NCI-H1436 treated with DMSO at 0.1 percent for 48 hours (cell line): Measurements from ENCODE around the gene SCIN.
"Not testable (repeated sequence)": the region's sequence is repeated elsewhere in the genome, so short reads cannot be mapped to it uniquely, and the experiment has no call there.

ENCODE experiments used
- DNase-seq: peaks from one replicate; lab custom pipeline; 2025; lab: John Stamatoyannopoulos, UW

SCIN gene

DNA sequence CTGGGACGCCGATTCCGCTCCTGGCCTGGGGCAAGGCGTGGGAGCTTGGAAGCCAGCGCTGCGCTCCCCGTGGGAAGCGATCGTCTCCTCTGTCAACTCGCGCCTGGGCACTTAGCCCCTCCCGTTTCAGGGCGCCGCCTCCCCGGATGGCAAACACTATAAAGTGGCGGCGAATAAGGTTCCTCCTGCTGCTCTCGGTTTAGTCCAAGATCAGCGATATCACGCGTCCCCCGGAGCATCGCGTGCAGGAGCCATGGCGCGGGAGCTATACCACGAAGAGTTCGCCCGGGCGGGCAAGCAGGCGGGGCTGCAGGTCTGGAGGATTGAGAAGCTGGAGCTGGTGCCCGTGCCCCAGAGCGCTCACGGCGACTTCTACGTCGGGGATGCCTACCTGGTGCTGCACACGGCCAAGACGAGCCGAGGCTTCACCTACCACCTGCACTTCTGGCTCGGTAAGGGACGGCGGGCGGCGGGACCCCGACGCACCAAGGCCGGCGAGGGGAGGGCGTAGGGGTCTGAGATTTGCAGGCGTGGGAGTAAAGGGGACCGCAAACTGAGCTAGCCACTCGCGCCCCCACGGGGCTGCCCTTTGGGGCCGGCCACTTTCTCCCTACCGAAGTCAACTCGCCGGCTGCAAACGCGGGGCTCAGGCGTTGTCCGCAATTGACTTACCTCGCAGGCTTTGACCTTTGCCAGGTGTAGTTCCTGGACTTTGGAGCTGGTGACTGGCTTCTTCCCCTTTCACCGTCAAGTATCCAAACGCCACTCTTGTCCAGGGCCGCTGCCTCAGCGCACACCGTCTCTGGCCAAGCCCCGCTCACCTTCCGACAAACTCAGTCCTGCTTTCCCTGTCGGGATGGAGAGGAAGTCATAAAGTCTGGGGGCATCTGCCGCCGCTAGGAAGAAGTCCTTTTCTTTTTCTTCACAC, at the start of gene SCIN:
Gene SCIN (plus strand): TSS at position 187 of the 928 bp plus-strand sequence. CDS start 67 bp downstream, at position 254.
- no peak for DNase-seq

DNA sequence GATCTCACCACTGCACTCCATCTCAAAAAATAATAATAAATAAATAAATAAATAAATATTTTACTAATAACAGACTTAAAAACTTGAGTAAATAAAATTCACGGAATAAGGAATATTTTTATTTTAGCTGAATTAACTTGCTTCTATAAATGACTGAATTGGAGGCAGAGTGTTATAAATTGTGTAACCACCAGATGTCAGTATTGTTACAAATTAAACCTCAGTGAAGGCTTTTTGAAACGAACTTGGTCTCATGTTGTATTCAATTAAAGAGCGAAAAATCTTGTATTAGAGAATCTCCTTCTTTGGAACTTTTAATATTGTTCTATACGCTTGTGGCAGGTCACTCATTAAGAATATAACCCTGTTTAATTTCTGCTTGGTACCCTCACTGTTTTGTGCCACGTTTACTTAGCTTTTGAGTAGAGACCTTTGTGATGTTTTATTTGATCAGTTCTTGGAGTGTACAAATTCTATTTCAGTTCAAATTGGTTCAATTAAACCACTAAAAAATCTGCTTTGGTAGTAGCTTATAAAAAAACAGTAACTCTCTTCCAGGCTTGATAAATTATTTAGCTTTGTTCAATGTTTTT, 45.6 kb upstream of the SCIN start:
- peak; percentile 30 for DNase-seq

DNA sequence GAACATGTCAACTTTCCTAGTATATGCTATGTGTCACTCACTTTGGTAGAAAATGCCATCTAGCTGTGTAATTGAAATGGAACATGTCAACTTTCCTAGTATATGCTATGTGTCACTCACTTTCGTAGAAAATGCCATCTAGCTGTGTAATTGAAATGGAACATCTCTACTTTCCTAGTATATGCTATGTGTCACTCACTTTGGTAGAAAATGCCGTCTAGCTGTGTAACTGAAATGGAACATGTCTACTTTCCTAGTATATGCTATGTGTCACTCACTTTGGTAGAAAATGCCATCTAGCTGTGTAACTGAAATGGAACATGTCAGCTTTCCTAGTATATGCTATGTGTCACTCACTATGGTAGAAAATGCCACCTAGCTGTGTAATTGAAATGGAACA, 43.8 kb upstream of the SCIN start:
- not testable (repeated sequence) for DNase-seq

DNA sequence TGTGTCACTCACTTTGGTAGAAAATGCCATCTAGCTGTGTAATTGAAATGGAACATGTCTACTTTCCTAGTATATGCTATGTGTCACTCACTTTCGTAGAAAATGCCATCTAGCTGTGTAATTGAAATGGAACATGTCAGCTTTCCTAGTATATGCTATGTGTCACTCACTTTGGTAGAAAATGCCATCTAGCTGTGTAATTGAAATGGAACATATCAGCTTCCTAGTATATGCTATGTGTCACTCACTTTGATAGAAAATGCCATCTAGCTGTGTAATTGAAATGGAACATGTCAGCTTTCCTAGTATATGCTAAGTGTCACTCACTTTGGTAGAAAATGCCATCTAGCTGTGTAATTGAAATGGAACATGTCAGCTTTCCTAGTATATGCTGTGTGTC, 42.9 kb upstream of the SCIN start:
- not testable (repeated sequence) for DNase-seq

DNA sequence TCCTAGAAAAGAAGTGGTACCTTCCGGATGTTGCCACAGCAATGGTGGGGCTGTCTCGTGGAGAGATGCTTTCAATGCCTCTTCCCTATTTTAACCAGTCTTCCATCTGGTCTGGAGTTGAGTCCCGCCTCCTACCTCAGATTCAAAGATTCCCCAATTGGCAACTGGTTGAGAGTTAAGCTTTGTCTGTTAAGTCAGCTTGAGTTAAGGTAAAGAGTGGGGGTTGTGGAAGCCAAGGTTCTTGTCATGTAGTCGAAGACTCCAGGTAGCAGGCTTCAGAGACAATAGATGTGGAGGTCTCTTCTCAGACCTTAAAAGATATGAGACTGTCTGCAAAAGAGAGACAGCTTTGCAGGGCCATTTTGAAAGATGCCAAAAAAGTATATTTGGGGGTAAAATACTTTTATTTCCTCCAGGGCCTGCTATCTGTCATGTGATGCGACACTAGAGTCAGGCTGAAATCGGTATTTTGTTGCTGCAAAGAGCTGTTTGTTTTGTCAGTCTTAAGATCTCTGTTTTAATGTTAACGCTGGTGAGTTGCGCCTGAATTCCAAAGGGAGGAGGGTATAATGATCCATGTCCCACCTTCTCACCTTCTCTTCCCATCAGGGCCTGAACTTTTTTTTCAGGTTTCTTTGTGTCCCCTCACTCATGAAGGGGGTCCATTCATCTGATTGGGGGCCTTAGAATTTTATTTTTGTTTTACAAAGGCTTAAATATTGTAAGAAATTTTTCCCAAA, 40.4 kb upstream of the SCIN start:
- no peak for DNase-seq

DNA sequence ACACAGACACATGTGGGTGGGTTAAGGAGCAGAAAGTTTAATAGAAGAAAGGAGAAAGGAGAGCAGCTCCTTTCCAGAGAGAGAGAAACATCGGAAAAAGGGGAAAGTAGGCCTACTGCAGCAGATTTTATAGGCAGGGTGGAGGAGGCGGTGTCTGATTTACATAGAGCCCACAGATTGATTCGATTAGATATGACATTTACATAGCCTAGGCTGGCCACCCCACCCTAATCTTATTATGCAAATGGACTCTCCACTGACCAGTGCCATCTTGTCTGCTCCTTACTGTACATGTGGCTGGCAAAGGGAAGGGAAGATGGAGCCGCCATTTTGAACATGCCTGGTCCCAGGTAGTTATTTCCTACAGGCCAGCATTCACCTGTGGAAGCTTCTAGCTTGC, 38.7 kb upstream of the SCIN start:
- DNase-seq, result no peak

DNA sequence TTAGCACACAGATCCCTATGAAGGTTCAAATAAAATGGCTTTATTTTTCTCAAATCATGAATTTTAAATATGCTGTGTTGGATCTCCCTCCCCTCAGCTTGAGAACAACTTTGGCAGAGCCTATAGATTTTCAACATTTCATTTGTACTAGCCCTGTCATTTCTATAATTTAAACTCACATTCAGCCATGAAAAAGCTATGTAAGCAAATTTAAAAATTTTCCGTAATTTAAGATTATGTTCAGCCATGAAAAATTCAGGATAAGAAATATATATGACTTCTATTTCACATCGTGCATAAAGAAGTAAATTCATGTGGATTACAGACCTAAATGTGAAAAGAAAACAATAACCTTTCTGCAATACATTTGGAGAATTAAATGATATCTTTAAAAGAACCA, 36.5 kb upstream of the SCIN start:
- no peak for DNase-seq

DNA sequence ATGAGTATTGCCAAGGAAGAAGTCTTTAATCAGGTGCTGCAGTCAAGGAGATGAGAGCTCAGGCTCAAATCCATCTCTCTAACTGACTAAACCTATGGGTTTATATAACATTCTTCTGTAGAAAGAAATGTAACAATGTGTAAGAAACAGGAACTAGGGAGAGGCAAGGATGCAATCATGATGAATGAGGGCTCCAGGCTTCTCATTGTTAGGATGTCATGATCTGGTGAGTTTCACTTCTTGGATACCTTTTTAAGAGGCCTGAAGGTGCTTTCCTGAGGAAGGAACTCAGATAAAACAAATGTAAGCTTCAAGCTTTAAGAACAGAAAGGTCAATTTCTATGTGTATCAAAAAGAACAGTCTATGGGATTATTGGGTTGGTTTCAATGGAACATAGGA, 30.8 kb upstream of the SCIN start:
- DNase-seq, result no peak

DNA sequence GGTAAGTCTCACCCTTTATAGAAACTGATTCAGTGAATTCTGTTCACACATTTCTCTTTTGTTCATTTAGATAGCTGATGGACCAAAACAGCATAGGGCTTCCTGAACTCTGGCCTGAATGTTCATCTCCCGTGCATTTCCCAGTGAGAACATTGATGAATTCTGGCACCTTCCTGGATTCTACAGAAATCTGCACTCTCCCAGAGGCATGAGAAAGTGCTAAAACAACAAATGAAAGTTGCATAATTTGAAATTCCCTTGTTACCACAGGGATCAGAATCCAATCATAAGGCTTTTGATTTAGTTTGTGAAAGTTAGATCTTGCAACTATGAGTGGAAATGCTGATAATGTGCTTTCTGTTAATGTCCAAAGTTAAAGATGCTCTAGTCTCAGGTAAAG, 29.7 kb upstream of the SCIN start:
- no peak for DNase-seq

DNA sequence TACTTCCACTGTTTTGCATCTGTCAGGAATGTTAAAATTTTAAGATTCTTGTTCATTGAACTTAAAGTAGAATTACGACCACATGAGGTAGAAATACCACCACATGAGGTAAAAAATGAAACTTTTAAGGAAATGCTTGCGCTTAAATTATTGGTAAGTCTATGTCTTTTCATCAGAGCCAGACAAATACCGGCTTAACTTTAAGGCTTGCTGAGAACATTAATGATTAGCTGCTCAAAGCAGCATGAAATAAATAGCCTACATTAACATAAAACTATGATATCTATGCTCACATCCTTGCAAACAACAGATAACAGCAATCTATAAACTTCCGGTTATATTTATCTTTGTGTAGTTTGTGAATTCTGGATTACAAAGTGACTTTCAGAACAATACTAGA, 26.9 kb upstream of the SCIN start:
- no peak for DNase-seq

DNA sequence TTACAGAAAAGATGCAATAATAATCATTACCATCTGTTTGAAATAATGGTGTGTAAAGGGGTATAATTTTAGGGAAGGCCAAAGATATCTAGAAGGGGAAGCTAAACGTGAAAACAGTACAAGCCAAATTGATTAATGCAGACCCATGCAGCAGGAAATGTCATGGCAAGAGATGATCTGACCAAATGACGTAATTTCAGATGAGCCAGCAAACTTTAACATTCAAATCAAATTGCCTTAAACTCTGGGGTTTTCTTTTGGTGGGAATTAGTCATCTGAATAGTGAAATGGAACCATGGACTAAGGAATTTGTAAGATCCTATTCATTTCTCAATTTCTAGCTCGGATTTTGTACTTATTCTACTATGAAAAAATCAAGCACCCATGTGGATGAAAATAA, 21.4 kb upstream of the SCIN start:
- no peak for DNase-seq

DNA sequence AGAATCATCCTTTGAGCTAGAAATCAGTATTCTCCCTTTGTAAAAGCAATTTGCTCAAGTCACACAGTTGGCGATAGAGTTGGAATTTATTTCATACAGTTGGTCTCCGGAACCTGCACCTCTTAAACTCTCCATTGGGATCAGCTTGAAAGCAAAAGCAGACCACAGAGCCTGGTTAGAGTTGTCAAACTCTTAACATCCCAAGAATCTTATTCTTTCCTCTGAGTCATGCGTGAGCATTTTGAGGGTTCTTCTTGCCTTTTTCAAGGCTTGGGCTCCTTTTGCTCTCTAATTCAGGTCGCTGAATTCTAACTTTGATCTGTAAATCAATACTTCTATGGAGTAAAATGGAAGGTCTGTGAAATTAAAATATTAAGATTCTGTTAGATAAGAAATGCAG, 19.6 kb upstream of the SCIN start:
- no peak for DNase-seq

DNA sequence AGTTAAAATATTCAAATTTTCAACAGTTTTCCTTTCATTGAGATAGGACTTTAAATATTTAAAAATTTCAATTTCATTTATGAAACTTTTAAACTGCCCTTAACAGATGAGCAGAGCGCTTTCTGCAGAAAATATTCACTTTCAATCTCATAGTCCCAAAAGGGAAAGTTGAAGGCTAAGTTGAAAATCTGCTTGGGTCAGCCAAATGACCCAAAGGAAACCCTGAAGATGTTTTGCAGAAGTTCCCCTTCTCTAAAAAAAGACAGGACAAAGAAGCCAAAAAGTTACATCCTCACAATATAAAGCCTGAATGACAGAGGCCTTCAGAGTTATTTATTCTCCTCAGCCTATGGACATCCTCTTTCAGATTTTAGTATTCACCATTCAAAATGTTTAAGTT, 17.6 kb upstream of the SCIN start:
- no peak for DNase-seq

DNA sequence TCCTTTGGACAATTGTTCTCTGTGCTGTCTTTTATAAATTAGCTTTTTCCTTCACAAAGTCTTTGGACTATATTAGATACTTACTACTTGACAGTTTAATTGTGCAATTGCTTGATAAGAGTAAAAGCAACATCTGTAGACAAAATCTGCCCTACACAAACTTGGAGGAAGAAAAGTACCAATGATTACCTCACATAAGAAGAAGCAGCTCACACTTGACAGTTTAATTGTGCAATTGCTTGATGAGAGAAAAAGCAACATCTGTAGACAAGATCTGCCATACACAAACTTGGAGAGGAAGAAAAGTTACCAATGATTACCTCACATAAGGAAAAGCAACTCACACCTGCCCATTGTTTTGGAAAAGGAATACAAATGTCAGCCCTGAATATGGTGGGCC, 17.1 kb upstream of the SCIN start:
- DNase-seq, result no peak

DNA sequence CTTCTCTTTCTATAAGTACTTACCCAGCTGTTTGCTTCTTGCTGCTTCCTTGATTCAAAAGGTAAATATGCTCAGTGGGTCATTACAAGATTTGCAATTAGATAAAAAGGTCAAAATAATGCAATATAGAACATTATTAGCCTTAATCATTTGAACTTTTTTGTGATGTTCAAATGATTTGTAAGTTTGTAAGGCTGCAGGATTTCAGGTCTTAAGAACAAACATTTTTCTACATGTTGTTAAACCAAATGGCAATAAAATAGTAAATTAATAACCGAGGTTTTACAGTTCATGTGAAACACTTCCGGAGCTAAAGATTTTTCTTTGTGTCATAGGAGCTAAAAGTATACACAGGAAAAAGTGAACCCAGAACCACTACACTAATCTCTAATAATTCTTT, 16.2 kb upstream of the SCIN start:
- no peak for DNase-seq

DNA sequence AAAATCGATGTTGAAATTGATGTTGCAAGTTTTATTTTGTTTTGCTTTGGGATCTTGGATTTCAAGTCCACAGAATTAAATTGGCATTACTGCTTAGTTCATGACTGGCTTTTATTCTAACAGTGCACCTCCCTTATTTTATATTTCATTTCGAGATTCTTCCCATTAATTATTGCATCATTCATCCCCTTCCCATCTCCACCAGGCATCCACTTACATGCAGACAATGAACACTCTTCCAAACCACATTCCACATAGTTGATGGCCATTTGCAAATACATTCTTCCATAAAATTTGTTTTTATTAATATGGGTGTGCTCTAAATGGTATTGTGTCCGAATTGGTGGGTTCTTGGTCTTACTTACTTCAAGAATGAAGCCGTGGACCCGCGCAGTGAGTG, 15.6 kb upstream of the SCIN start:
- no peak for DNase-seq

DNA sequence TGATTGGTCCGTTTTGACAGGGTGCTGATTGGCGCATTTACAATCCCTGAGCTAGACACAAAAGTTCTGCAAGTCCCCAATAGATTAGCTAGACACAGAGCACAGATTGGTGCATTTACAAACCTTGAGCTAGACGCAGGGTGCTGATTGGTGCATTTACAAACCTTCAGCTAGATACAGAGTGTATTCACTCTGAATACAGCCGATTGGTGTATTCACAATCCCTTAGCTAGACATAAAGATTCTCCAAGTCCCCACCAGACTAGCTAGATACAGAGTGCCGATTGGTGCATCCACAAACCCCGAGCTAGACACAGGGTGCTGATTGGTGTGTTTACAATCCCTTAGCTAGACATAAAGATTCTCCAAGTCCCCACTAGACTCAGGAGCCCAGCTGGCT, 14.8 kb upstream of the SCIN start:
- not testable (repeated sequence) for DNase-seq

DNA sequence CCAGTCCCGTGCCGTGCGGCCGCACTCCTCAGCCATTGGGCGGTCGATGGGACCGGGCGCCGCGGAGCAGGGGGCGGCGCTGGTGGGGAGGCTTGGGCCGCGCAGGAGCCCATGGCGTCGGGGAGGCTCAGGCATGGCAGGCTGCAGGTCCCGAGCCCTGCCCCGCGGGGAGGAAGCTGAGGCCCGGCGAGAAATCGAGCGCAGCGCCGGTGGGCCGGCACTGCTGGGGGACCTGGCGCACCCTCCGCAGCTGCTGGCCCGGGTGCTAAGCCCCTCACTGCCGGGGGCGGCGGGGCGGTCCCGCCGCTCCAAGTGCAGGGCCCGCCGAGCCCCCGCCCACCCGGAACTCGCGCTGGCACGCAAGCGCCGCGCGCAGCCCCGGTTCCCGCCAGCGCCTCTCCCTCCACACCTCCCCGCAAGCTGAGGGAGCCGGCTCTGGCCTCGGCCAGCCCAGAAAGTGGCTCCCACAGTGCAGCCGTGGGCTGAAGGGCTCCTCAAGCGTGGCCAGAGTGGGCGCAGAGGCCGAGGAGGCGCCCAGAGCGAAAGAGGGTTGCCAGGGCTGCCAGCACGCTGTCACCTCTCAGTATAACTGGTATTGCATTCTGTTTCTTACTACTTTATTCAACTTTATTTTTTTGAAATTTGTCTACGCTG, 14.3 kb upstream of the SCIN start:
- not testable (repeated sequence) for DNase-seq

DNA sequence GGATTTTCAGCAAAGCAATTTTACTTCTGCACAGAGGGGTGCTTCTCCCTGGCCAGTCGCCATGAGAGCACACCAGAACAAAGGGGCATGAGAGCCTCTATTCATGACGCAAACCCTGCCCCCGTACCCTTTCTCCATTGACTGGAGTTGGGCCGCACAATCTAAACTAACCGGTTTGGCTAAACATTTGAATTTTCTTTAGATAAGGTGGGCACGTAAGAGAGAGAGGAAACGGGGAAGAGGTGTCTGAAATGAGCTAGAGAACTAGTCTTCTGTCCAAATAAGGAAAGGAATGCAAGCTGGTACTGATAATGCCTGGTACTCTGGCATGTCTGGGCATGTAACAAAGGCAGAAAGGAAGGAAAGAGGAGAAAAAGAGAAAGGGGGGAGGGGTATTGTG, 13.2 kb upstream of the SCIN start:
- DNase-seq, result no peak

DNA sequence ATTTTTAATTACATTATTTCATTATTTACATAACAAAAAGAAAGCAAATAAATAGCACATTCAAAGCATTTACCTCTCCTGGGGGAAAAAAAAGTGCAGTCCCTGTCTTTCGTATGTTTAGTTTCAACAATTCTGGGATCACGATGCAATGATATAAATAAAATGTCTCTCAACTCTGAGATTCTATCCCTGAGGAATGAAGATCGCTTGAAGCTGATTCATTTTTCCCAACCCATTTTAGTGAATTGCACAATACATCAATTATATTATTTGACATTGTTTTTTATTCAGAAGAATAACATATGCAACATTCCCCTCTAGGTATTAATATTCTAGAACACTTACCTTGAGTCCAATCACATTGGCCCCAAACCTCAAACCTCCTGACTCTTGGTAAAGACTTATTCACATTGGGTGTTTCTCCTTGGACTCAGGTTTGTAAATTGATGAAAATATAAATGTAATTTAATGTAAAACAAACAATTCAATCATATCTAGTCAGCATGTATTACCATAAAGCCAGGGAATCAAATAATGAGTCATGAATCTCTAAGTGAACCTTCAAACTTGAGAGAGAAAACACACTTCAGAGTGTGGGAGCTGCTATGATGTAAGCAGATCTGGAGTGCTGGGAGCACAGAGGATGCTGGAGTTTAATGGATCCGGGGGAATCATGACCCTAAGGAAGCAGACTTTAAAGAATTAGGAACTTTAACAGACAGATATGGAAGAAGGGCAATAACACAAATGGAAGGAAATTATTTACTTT, 5.3 kb upstream of the SCIN start:
- DNase-seq, result no peak

DNA sequence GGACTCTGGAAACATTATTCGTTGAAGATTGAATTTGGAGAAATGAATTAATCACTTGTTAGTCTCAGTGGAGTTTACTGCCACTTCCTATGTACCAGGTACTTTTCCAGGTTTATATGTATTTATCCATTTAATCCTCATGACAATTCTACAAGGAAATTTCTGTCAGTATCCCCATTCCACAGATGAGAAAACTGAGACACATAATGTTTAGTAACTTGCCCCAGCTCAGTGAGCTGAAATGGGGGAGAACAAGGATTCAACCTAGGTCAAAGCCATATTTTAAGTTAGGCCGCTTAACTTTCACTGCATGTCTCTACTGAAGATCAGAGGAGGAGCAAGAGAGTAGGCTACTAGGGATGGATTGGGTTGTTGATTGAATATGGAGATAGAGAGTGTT, 4.6 kb upstream of the SCIN start:
- no peak for DNase-seq

DNA sequence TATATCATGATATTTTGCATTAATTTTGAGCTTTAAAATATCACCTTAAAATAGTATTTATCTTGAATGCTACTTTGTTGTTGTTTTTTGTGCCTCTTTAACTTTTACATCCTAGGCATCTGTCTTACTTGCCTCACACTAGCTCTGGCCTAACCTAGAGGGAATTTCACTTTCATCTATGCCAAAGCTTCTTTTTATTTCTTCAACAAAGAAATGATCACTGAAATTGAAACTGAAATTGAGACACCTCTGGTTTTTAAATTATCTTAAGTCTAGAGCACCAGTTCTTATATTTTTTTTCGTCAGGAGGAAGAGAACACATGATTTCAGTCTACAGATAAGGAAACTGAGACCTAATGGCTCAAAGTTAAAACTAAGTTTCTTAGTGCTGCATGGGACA, 3.5 kb upstream of the SCIN start:
- DNase-seq, result no peak
